IMR-90 (cell line): ENCODE measurements around the gene HS6ST3. TPM values are rescaled to one million over a fixed set of nuclear protein-coding genes. Genes with fewer than 3 reads are reported as not detected.

ENCODE experiments used
- ATAC-seq: fragments of 200-7000 bp; cut with Tn5 transposase; 2 replicates; pipeline ENCODE4 v1.9.1; 2020; ENCODE audit warnings: low read depth, mild to moderate bottlenecking, moderate library complexity
- BruUV-seq: library from RNA; stranded (reverse); fragments of 400-500 nt; replicated peaks from 2 replicates; lab custom pipeline; 2021; lab: Mats Ljungman, UMichigan
- CTCF ChIA-PET: fragments of 300-600 bp; formaldehyde crosslinking; extraction: SDS; loops from one replicate; lab custom pipeline; 2021; ENCODE audit warnings: antibody characterized with exemption; lab: Yijun Ruan, JAX
- POLR2A ChIA-PET: fragments of 300-600 bp; sonication (Branson Sonifier 250); formaldehyde crosslinking; loops from one replicate; lab custom pipeline; 2022; ENCODE audit warnings: antibody characterized with exemption; ENCODE audit not compliant: unreplicated experiment; lab: Charles Lee
- DNase-seq: peaks from one replicate; pipeline ENCODE4 v3.0.0; 2013
- H2AFZ ChIP-seq: replicated peaks from 2 replicates; pipeline ENCODE3; 2013; ENCODE audit warnings: low read length, mild to moderate bottlenecking; ENCODE audit not compliant: poor library complexity
- H2AK5ac ChIP-seq: 2 replicates; pipeline ENCODE4 v1.6.1; 2013; ENCODE audit warnings: low read depth, low read length, inconsistent platforms
- H2AK9ac ChIP-seq: replicated peaks from 2 replicates; pipeline ENCODE3; 2013; ENCODE audit warnings: mild to moderate bottlenecking, low read depth, low read length, moderate library complexity; ENCODE audit not compliant: poor library complexity
- H2BK120ac ChIP-seq: 2 replicates; pipeline ENCODE4 v1.6.1; 2013; ENCODE audit warnings: low read depth, low read length, inconsistent platforms
- H2BK15ac ChIP-seq: 3 replicates; pipeline ENCODE4 v1.6.1; 2013; ENCODE audit warnings: low read depth, low read length, inconsistent platforms
- H2BK20ac ChIP-seq: 2 replicates; pipeline ENCODE4 v1.6.1; 2013; ENCODE audit warnings: low read depth, mild to moderate bottlenecking, inconsistent platforms, low read length, moderate library complexity
- H2BK5ac ChIP-seq: 2 replicates; pipeline ENCODE4 v1.6.1; 2013; ENCODE audit warnings: mild to moderate bottlenecking, low read depth, low read length, inconsistent platforms; ENCODE audit not compliant: poor library complexity, severe bottlenecking
- H3K14ac ChIP-seq: replicated peaks from 2 replicates; pipeline ENCODE4 v1.6.1; 2013; ENCODE audit warnings: low read depth, low read length, inconsistent platforms
- H3K18ac ChIP-seq: 2 replicates; pipeline ENCODE4 v1.6.1; 2013; ENCODE audit warnings: low read depth, low read length, control low read depth
- H3K23ac ChIP-seq: 2 replicates; pipeline ENCODE4 v1.6.1; 2013; ENCODE audit warnings: low read depth, low read length, inconsistent platforms
- H3K27ac ChIP-seq: 2 replicates; pipeline ENCODE4 v1.5.1; 2013; ENCODE audit warnings: mild to moderate bottlenecking, control low read depth, low read length; ENCODE audit not compliant: insufficient read depth
- H3K27me3 ChIP-seq: 2 replicates; pipeline ENCODE4 v1.6.1; 2013; ENCODE audit warnings: low read length; ENCODE audit not compliant: control insufficient read depth, insufficient read depth
- H3K36me3 ChIP-seq: 2 replicates; pipeline ENCODE4 v1.6.1; 2013; ENCODE audit warnings: low read length, mixed read lengths; ENCODE audit not compliant: control insufficient read depth, insufficient read depth
- H3K4ac ChIP-seq: 2 replicates; pipeline ENCODE4 v1.6.1; 2013; ENCODE audit warnings: low read depth, low read length, inconsistent platforms
- H3K4me1 ChIP-seq: 2 replicates; pipeline ENCODE4 v1.6.1; 2013; ENCODE audit warnings: low read length, mixed read lengths; ENCODE audit not compliant: control insufficient read depth, insufficient read depth
- H3K4me2 ChIP-seq: 2 replicates; pipeline ENCODE4 v1.6.1; 2013; ENCODE audit warnings: low read depth, mild to moderate bottlenecking, control low read depth, low read length, moderate library complexity
- H3K4me3 ChIP-seq: 2 replicates; pipeline ENCODE4 v1.5.1; 2013; ENCODE audit warnings: low read depth, mild to moderate bottlenecking, control low read depth, low read length, moderate library complexity; ENCODE audit not compliant: insufficient read depth
- H3K56ac ChIP-seq: 2 replicates; pipeline ENCODE4 v1.6.1; 2013; ENCODE audit warnings: low read length, inconsistent platforms; ENCODE audit not compliant: insufficient read depth; ENCODE audit errors: extremely low read depth
- H3K79me1 ChIP-seq, 2 experiments: 2 replicates each; pipeline ENCODE4 v1.6.1; 2013; ENCODE audit warnings: low read length in 2 of 2, inconsistent platforms in 1 of 2, low read depth in 1 of 2
- H3K9ac ChIP-seq: 2 replicates; pipeline ENCODE4 v1.6.1; 2013; ENCODE audit warnings: low read depth, low read length, control low read depth
- H3K9me1 ChIP-seq: 2 replicates; pipeline ENCODE4 v1.6.1; 2013; ENCODE audit warnings: low read length, inconsistent platforms; ENCODE audit not compliant: insufficient read depth
- H3K9me3 ChIP-seq: 2 replicates; pipeline ENCODE4 v1.6.1; 2013; ENCODE audit warnings: low read length; ENCODE audit not compliant: control insufficient read depth, insufficient read depth
- H4K20me1 ChIP-seq: 2 replicates; pipeline ENCODE4 v1.6.1; 2013; ENCODE audit warnings: low read length, inconsistent platforms; ENCODE audit not compliant: insufficient read depth
- H4K5ac ChIP-seq: 2 replicates; pipeline ENCODE4 v1.6.1; 2013; ENCODE audit warnings: mild to moderate bottlenecking, low read depth, low read length, control low read depth
- H4K8ac ChIP-seq, 2 experiments: 2 replicates each; pipeline ENCODE4 v1.6.1; 2013; ENCODE audit warnings: low read depth in 2 of 2, low read length in 2 of 2, control low read depth in 1 of 2, inconsistent platforms in 1 of 2
- H4K91ac ChIP-seq: 2 replicates; pipeline ENCODE4 v1.6.1; 2013; ENCODE audit warnings: low read depth, low read length, inconsistent platforms; ENCODE audit not compliant: insufficient read depth
- BHLHE40 ChIP-seq: fragments of 150-350 bp; IDR thresholded peaks from 2 replicates; pipeline ENCODE4 v1.6.1; 2016; ENCODE audit warnings: mild to moderate bottlenecking, low read depth, low read length
- CEBPB ChIP-seq: IDR thresholded peaks from 2 replicates; pipeline ENCODE4 v1.6.1; 2012; ENCODE audit warnings: low read depth, low read length, improper control_type of control experiment
- CHD1 ChIP-seq: IDR thresholded peaks from 2 replicates; pipeline ENCODE4 v1.6.1; 2012; ENCODE audit warnings: low read depth, low read length, improper control_type of control experiment
- CTCF ChIP-seq: conservative IDR thresholded peaks from 2 replicates; pipeline ENCODE4 v1.5.1; 2012; ENCODE audit warnings: mild to moderate bottlenecking, low read depth, low read length, improper control_type of control experiment
- FOS ChIP-seq: fragments of 150-350 bp; IDR thresholded peaks from 2 replicates; pipeline ENCODE4 v1.6.1; 2016; ENCODE audit warnings: low read depth, low read length
- MAFK ChIP-seq: IDR thresholded peaks from 2 replicates; pipeline ENCODE4 v1.6.1; 2012; ENCODE audit warnings: low read depth, low read length, improper control_type of control experiment
- MAZ ChIP-seq: IDR thresholded peaks from 2 replicates; pipeline ENCODE4 v1.6.1; 2012; ENCODE audit warnings: low read depth, mild to moderate bottlenecking, low read length, improper control_type of control experiment, moderate library complexity, borderline replicate concordance
- MXI1 ChIP-seq: IDR thresholded peaks from 2 replicates; pipeline ENCODE4 v1.6.1; 2012; ENCODE audit warnings: low read depth, mild to moderate bottlenecking, low read length, moderate library complexity, borderline replicate concordance
- NFE2L2 ChIP-seq: fragments of 150-350 bp; IDR thresholded peaks from 2 replicates; pipeline ENCODE4 v1.6.1; 2016; ENCODE audit warnings: low read depth, mild to moderate bottlenecking, low read length
- POLR2A ChIP-seq: IDR thresholded peaks from 2 replicates; pipeline ENCODE4 v1.6.1; 2012; ENCODE audit warnings: mild to moderate bottlenecking, low read depth, low read length
- RAD21 ChIP-seq: IDR thresholded peaks from 2 replicates; pipeline ENCODE4 v1.6.1; 2012; ENCODE audit warnings: low read length, improper control_type of control experiment
- RCOR1 ChIP-seq: IDR thresholded peaks from 2 replicates; pipeline ENCODE4 v1.6.1; 2012; ENCODE audit warnings: mild to moderate bottlenecking, low read length, improper control_type of control experiment; ENCODE audit not compliant: insufficient replicate concordance
- RFX5 ChIP-seq: IDR thresholded peaks from 2 replicates; pipeline ENCODE4 v1.8.0; 2012; ENCODE audit warnings: low read depth, mild to moderate bottlenecking, low read length, moderate library complexity
- SMC3 ChIP-seq: fragments of 150-350 bp; IDR thresholded peaks from 2 replicates; pipeline ENCODE4 v1.6.1; 2016; ENCODE audit warnings: low read depth, mild to moderate bottlenecking, antibody characterized with exemption, low read length, moderate library complexity
- WGBS, 2 experiments: methylation state at CpG; one replicate each; pipeline versions ENCODE4 v1.1.5 to v1.1.7; 2013; ENCODE audit warnings: missing lambda C conversion rate in 2 of 2; ENCODE audit not compliant: insufficient read length in 1 of 2; ENCODE audit errors: extremely low coverage in 2 of 2; 5-methylcytosine and 5-hydroxymethylcytosine counted together
- dilution Hi-C: fragments of 300-500 bp; cut with HindIII; formaldehyde crosslinking; loops from one replicate; pipeline ENCODE4 v1.14.3; 2018; ENCODE audit warnings: low sequenced_read_pairs; ENCODE audit not compliant: unreplicated experiment
- in situ Hi-C: fragments of 300-500 bp; cut with MboI; formaldehyde crosslinking; loops from 3 replicates; pipeline ENCODE4 v1.14.3; 2019; ENCODE audit warnings: low sequenced_read_pairs, inconsistent platforms, mixed read lengths
- intact Hi-C: fragments of 100-400 bp; cut with micrococcal nuclease; formaldehyde crosslinking; loops from 2 replicates; pipeline ENCODE4 v1.10.0; 2022
- polyA plus RNA-seq, 3 experiments: library from polyadenylated mRNA; depleted of rRNA; stranded (reverse); fragments of >200 nt; gene quantifications; 2 replicates each; pipeline ENCODE4 v1.2.3, GENCODE V29; 2012; ENCODE audit warnings: low replicate concordance in 1 of 3
- total RNA-seq: library from RNA; depleted of rRNA; stranded (reverse); fragments of >200 nt; gene quantifications from 2 replicates; pipeline ENCODE4 v1.2.3, GENCODE V29; 2012
- TF ChIP-seq, protein P1 (sequence below): fragments of 150-350 bp; IDR thresholded peaks from 2 replicates; pipeline ENCODE4 v1.6.1; 2016; ENCODE audit warnings: low read depth, mild to moderate bottlenecking, low read length, moderate library complexity, borderline replicate concordance
- TF ChIP-seq, protein P2 (sequence below): fragments of 150-350 bp; IDR thresholded peaks from 2 replicates; pipeline ENCODE4 v1.6.1; 2017; ENCODE audit warnings: mild to moderate bottlenecking, antibody characterized with exemption, low read length, low read depth

The HS6ST3 gene
- total and polyA plus RNA-seq, 2 of the 4 experiments (the other 2 are of a cell fraction) = not detected

DNA sequence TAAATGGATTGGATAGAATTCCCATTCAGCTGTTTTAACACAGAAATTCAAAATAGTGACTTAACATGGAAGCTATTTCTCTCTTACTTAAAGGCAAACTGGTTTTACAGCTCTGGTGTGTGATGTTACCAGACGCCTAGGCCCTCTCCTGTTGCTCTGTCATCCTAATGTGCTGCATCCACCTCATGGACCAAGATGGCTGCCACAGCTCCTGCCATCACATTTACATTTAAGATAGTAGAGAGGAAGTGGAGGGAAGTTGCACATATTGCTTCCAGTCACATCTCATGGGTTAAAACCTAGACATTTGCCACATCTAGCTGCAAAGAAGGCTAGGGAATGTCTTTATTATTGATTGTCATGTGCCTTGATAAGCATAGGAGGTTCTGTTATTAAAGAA, 746.8 kb downstream of the HS6ST3 start:
- intact Hi-C loops = no loop called here
- no peak overlapping the region for H3K23ac ChIP-seq
- no peaks in the 10 kb centered on the region for H3K27me3 ChIP-seq
- no peak overlapping the region for H2BK120ac ChIP-seq
- H3K9ac ChIP-seq = no peak overlapping the region
- ChIA-PET CTCF (interaction anchor here (1.8 kb wide), 1 partner anchor 19 kb away, joined by 7 read pairs; no protein-coding TSS in a partner anchor), POLR2A (no interaction called here)
- no peak overlapping the region for H2BK5ac ChIP-seq
- H2AK9ac ChIP-seq = no peak overlapping the region
- in situ Hi-C loops = no loop called here
- H3K36me3 ChIP-seq = no peaks in the 10 kb centered on the region
- no peak for ATAC-seq
- BruUV-seq = no TSS peak
- H3K4me1 ChIP-seq = no peaks in the 10 kb centered on the region
- no peaks in the 10 kb centered on the region for H3K79me1 ChIP-seq
- no peak for DNase-seq
- H2BK20ac ChIP-seq = no peak overlapping the region
- no peak overlapping the region for H4K5ac ChIP-seq
- no peak overlapping the region for H3K4me2 ChIP-seq
- H2AFZ ChIP-seq = no peak overlapping the region
- no peak overlapping the region for H3K14ac ChIP-seq
- H4K8ac ChIP-seq = no peak overlapping the region
- no peak overlapping the region for H3K18ac ChIP-seq
- no peak overlapping the region for H2BK15ac ChIP-seq
- no CpG with 5 or more reads among the region's 1 CpG for whole genome bisulfite sequencing, 2 experiments
- H4K20me1 ChIP-seq = no peaks in the 10 kb centered on the region
- dilution Hi-C loops = no loop called here
- no peak overlapping the region for H3K27ac ChIP-seq
- no peak overlapping the region for H3K56ac ChIP-seq
- no peak overlapping the region for H3K4me3 ChIP-seq
- H3K9me1 ChIP-seq = no peaks in the 10 kb centered on the region
- TF ChIP-seq FOS (no peak), RAD21 (no peak), CHD1 (no peak), RCOR1 (no peak), MAFK (no peak), NFE2L2 (no peak), BHLHE40 (no peak), SMC3 (no peak), MAZ (no peak), RFX5 (no peak), MXI1 (no peak), CTCF (no peak), POLR2A (no peak), CEBPB (no peak)
- TF ChIP-seq, protein P1, sequence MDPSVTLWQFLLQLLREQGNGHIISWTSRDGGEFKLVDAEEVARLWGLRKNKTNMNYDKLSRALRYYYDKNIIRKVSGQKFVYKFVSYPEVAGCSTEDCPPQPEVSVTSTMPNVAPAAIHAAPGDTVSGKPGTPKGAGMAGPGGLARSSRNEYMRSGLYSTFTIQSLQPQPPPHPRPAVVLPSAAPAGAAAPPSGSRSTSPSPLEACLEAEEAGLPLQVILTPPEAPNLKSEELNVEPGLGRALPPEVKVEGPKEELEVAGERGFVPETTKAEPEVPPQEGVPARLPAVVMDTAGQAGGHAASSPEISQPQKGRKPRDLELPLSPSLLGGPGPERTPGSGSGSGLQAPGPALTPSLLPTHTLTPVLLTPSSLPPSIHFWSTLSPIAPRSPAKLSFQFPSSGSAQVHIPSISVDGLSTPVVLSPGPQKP = no peak
- TF ChIP-seq, protein P2, sequence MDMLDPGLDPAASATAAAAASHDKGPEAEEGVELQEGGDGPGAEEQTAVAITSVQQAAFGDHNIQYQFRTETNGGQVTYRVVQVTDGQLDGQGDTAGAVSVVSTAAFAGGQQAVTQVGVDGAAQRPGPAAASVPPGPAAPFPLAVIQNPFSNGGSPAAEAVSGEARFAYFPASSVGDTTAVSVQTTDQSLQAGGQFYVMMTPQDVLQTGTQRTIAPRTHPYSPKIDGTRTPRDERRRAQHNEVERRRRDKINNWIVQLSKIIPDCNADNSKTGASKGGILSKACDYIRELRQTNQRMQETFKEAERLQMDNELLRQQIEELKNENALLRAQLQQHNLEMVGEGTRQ = no peak
- H3K9me3 ChIP-seq = no peaks in the 10 kb centered on the region; the same call in 1 of the 2 replicates
- H2AK5ac ChIP-seq = no peak overlapping the region
- no peak overlapping the region for H4K91ac ChIP-seq
- no peak overlapping the region for H3K4ac ChIP-seq
